Activated naive CD8-positive, alpha-beta T cell treated with anti-CD3 and anti-CD28 coated beads, Interleukin-2, amount 50 U/mL, for 24 hours (primary cell): ENCODE measurements around the gene NEDD4L.

Experiments
- ATAC-seq: fragments of 150-1000 bp; cut with Tn5 transposase; one replicate; pipeline ENCODE4 v1.10.0; 2021
- DNase-seq: peaks from one replicate; pipeline ENCODE4 v3.0.0; 2021
- H3K27ac Mint-ChIP-seq: one replicate; pipeline ENCODE4 v1.8.0; 2021; ENCODE audit warnings: mild to moderate bottlenecking, mixed read lengths
- H3K27me3 Mint-ChIP-seq: one replicate; pipeline ENCODE4 v1.8.0; 2021; ENCODE audit warnings: mixed read lengths
- H3K36me3 Mint-ChIP-seq: one replicate; pipeline ENCODE4 v1.8.0; 2021; ENCODE audit warnings: low read depth, mixed read lengths
- H3K4me1 Mint-ChIP-seq: one replicate; pipeline ENCODE4 v1.8.0; 2021; ENCODE audit warnings: mixed read lengths
- H3K4me3 Mint-ChIP-seq: one replicate; pipeline ENCODE4 v1.8.0; 2021; ENCODE audit warnings: mild to moderate bottlenecking, moderate library complexity, mixed read lengths
- H3K9me3 Mint-ChIP-seq: one replicate; pipeline ENCODE4 v1.8.0; 2021; ENCODE audit warnings: mixed read lengths

Gene NEDD4L

DNA sequence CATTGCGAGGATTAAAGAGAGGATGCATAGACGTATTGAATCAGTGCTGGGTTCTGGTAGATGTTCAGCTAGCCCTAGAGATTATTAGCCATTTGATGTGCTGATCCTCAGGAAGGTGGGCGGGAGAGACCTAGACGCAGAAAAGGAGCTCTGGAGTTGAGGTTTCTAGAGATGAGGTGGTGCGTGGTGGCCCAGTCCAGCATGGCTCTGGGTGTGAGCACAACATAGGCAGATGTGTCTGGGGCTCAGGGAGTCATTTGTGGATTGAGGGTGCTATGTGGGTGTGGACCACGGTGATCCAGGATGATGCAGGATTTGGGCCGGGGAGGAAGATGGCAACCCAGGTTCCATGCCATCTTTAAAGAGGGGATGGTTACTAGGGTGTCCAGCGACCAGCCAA, 102.1 kb downstream of the NEDD4L start:
- Mint-ChIP-seq H3K9me3 (no peaks in the 10 kb centered on the region), H3K4me1 (no peaks in the 10 kb centered on the region), H3K27me3 (no peaks in the 10 kb centered on the region), H3K36me3 (no peaks in the 10 kb centered on the region), H3K27ac (no peak overlapping the region), H3K4me3 (no peak overlapping the region)
- DNase-seq (no peak), ATAC-seq (no peak)

DNA sequence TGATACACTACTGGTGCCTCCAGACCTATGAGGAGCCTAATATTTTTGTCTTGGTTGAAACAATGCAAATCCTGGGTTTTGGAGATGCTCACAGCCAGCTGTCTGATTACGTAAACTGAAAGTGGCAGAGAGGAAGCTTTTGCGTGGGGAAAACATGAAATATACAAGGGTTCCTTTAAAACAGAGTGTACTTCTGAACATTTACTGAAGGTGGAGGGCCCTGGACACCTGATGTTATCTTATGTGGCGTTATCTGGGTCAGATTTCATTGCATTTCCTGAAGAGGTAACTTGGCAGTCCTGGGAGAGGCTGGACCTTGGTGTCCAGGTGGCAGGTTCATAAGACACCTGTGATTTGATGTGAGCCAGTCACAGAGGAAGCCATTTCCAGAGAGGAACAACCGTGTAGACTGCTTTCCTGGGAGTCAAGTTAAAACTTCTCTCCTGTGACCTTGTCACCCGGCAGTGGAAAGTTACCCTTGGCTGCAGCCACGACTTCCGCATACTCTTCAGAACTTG, 105.0 kb downstream of the NEDD4L start:
- Mint-ChIP-seq H3K27me3 (no peaks in the 10 kb centered on the region), H3K4me3 (no peak overlapping the region), H3K9me3 (no peaks in the 10 kb centered on the region), H3K4me1 (no peaks in the 10 kb centered on the region), H3K27ac (no peak overlapping the region), H3K36me3 (no peaks in the 10 kb centered on the region)
- DNase-seq, result no peak
- ATAC-seq, result no peak

DNA sequence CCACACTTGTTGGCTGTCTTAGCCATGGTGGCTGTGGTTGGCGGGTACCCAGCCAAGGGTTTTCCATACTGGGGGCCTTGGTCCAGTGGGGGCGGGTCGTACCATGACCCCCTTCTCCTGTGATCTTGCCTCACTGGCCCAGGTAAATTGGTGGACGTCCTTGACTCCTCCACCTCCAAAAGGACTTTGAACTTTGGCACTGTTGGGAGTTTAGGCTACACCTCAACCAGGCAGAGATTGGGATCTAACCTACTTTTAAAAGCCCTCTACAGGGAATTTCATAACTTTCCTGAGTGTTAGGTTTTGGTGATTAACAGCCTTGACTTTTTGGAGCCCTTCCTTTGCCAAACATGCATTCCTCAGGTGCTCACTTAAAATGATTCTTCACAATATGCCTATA, 106.7 kb downstream of the NEDD4L start:
- H3K27me3 Mint-ChIP-seq, result no peaks in the 10 kb centered on the region
- no peaks in the 10 kb centered on the region for H3K9me3 Mint-ChIP-seq
- DNase-seq, result no peak
- no peak overlapping the region for H3K27ac Mint-ChIP-seq
- no peaks in the 10 kb centered on the region for H3K36me3 Mint-ChIP-seq
- ATAC-seq, result no peak
- no peak overlapping the region for H3K4me3 Mint-ChIP-seq
- peaks cover 2% of the 10 kb centered on the region for H3K4me1 Mint-ChIP-seq

DNA sequence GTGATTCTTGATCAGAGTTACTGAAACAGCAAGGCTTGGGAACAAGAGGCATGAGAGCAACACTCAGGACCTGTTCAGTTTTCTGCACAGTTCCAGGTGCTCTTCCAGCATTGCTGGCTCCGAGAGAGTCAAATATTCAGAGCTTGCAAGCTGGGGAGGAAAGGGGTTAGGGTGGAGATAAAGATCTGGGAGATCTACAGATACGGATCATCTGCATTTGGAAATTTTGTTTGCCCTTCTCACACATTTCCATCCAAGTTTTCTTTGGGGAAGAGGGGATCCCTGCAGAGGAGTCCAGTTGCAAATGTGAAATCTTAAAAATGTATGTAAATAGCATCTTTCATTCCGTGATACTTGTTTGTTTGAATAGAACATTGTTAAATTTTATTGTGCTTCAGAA, 108.2 kb downstream of the NEDD4L start:
- peaks cover 2% of the 10 kb centered on the region for H3K4me1 Mint-ChIP-seq
- no peaks in the 10 kb centered on the region for H3K36me3 Mint-ChIP-seq
- H3K9me3 Mint-ChIP-seq, result no peaks in the 10 kb centered on the region
- H3K4me3 Mint-ChIP-seq, result no peak overlapping the region
- no peak overlapping the region for H3K27ac Mint-ChIP-seq
- no peaks in the 10 kb centered on the region for H3K27me3 Mint-ChIP-seq
- ATAC-seq (no peak), DNase-seq (no peak)

DNA sequence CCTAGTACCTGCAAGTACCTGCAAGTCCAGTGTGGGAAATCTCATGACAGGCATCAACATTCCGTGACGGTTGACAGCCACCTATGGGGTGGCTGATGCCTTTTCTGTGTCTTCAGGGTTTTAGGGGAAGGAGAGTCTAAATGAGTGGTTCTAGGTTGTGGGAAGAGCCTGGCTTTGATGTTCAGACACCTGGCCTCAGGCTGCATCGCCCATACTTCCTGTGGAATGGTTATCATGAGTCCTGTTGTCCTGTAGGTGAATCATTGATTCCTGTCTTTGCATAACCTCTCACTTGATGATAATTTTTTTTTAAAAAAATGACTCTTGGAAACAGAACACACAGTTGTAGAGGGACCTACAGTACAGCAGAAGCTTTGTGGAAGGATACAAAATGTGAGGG, 108.9 kb downstream of the NEDD4L start:
- no peaks in the 10 kb centered on the region for H3K27me3 Mint-ChIP-seq
- DNase-seq (no peak), ATAC-seq (no peak)
- H3K36me3 Mint-ChIP-seq, result no peaks in the 10 kb centered on the region
- no peak overlapping the region for H3K27ac Mint-ChIP-seq
- peaks cover 2% of the 10 kb centered on the region for H3K4me1 Mint-ChIP-seq
- H3K9me3 Mint-ChIP-seq, result no peaks in the 10 kb centered on the region
- H3K4me3 Mint-ChIP-seq, result no peak overlapping the region

DNA sequence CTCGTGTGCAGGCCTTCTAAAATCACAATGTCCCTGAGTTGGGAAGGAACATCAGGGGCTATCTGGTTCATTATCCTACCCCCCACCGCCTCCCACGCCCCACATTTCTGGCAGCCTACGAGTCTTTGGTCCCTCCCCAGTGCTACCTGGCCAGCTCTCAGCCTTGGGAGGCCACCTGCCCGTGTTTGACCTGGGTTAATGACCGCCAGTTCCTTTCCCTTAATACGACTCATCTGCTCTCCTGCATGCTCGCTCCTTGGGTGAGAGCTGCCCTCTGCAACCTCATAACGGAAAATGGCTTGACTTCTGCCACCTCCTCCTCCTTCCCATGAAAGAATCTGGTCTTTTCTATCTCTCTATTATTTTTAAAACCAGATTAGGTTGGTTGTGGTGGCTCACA, 112.5 kb downstream of the NEDD4L start:
- ATAC-seq, result no peak
- H3K27me3 Mint-ChIP-seq, result no peaks in the 10 kb centered on the region
- H3K36me3 Mint-ChIP-seq, result no peaks in the 10 kb centered on the region
- H3K4me3 Mint-ChIP-seq, result no peak overlapping the region
- no peaks in the 10 kb centered on the region for H3K9me3 Mint-ChIP-seq
- H3K27ac Mint-ChIP-seq, result no peak overlapping the region
- no peak for DNase-seq
- peaks cover 2% of the 10 kb centered on the region for H3K4me1 Mint-ChIP-seq

DNA sequence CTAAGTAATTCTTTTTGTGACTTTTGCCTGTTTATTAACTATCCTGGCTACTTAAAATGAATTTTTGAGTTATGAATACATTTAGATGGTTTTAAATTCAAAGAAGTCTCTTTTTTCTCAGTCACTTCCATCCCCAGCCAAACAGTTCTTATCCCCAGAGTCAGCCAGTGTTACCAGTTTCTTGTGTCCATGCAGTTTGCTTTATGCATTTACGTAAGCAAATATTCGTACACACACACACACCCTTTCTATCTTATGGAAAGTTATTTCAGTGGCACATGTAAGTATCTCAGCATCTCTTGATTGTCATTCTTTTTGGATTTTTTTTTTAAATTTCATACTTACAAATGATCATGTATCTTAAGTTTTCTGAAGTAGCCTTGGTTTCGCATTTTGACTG, 113.2 kb downstream of the NEDD4L start:
- Mint-ChIP-seq H3K27me3 (no peaks in the 10 kb centered on the region), H3K9me3 (no peaks in the 10 kb centered on the region), H3K27ac (no peak overlapping the region), H3K36me3 (no peaks in the 10 kb centered on the region), H3K4me1 (peaks cover 2% of the 10 kb centered on the region), H3K4me3 (no peak overlapping the region)
- ATAC-seq (no peak), DNase-seq (no peak)

DNA sequence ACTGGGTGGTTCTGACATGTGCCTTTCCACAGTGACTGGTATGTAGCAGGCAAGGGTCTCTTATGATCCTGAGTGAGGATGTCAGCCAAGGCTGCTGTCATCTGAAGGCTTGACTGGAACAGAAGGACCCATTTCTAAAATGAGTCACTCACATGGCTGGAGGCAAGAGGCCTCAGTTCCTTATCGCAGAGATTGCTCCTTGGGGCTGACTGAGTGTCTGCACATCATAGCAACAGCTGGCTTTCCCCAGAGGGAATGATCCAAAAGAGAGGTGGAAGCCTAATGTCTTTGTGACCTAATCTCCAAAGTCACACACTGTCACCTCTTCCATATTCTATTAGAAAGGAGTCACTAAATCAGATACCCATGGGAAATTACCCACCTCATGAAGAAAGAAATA, 114.0 kb downstream of the NEDD4L start:
- no peak for ATAC-seq
- Mint-ChIP-seq H3K27ac (no peak overlapping the region), H3K27me3 (no peaks in the 10 kb centered on the region), H3K36me3 (no peaks in the 10 kb centered on the region), H3K9me3 (no peaks in the 10 kb centered on the region), H3K4me1 (peaks cover 2% of the 10 kb centered on the region), H3K4me3 (no peak overlapping the region)
- no peak for DNase-seq

DNA sequence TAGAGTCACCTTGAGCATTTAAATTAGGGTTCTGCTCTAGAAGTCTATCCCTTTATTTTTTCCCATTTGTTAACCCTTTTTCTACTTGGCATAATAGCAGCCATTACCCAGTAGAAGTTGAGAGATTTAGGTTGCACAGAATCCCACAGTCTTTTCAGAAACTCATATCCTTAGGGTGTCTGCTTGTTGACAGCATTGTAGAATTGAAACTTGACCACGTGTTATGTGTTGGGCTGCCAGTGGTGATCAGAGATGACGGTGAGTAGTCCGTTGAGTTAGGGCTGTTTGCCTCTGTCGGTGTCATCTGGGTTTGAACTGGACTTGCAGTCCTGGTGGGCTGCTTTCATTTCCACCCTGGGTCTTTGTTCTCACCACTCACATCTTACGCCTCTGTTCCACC, 114.4 kb downstream of the NEDD4L start:
- Mint-ChIP-seq H3K9me3 (no peaks in the 10 kb centered on the region), H3K4me3 (no peak overlapping the region), H3K27me3 (no peaks in the 10 kb centered on the region), H3K4me1 (peaks cover 2% of the 10 kb centered on the region), H3K36me3 (no peaks in the 10 kb centered on the region), H3K27ac (no peak overlapping the region)
- ATAC-seq (no peak), DNase-seq (no peak)

DNA sequence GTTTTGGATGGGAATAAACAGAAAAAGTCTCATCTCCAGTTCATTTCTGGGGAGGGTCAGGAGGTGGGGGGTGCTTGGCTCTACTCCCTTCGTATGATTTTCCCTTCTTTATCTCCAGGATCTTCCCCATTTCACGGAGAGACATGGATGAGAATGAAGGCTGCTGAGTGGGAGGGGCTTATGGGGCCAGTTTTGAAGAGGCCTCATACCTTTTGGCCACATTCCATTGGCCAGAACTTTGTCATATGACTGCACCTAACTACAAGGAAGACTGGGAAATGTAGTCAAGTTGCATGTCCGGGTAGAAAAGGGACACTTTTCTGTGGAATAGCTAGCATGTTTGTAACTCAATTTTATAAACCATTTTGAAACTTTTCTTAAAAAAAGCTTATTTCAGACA, 117.6 kb downstream of the NEDD4L start:
- ATAC-seq (no peak), DNase-seq (no peak)
- Mint-ChIP-seq H3K27me3 (no peaks in the 10 kb centered on the region), H3K9me3 (no peaks in the 10 kb centered on the region), H3K4me1 (no peaks in the 10 kb centered on the region), H3K36me3 (no peaks in the 10 kb centered on the region), H3K4me3 (no peak overlapping the region), H3K27ac (no peak overlapping the region)

DNA sequence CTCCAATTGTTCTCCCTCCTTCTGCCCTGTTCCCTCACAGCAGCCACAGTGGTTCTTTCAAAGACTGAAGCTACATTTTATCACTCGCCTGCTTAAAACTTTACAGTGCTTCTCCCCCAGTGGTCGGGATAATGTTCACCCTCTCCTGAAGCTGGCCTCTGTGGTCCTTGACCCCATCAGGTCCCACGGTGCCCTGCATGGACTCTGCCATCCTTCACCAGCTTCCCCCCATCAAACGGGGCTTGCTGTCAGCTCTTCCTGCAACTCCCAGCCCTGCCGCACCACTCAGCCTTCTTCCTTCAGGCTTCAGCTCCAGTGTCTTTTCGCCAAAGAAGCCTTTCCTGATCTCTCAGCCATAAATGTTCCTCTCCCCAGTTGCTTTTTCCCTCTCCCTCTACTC, 118.1 kb downstream of the NEDD4L start:
- DNase-seq (no peak), ATAC-seq (no peak)
- Mint-ChIP-seq H3K27ac (no peak overlapping the region), H3K27me3 (no peaks in the 10 kb centered on the region), H3K36me3 (no peaks in the 10 kb centered on the region), H3K4me1 (no peaks in the 10 kb centered on the region), H3K9me3 (no peaks in the 10 kb centered on the region), H3K4me3 (no peak overlapping the region)

DNA sequence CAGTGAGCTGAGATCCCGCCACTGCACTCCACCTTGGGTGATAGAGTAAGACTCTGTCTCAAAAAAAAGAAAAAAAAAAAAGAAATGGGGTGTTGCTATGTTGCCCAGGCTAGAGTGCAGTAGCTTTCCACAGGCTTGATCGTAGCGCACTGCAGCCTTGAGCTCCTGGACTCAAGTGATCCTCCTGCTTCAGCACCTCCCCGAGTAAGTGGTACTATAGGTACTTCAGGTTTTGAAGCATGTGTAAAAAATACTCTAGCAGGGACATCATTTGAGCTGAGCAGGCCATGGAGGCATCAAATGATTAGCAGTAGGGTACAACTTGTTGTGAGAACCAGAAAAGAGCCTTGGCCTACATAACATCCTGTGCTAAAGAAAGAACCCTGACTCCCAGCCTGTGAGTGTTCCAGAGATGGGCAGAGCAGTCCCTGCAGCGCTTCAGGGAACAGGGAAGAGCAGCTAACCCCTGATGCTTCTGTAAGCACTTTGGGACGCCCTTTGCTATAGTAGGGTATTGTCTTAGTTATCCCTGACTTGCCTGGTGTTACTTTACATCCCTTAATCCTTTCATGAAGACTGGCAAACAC, 119.1 kb downstream of the NEDD4L start:
- Mint-ChIP-seq H3K27ac (no peak overlapping the region), H3K36me3 (no peaks in the 10 kb centered on the region), H3K27me3 (no peaks in the 10 kb centered on the region), H3K9me3 (no peaks in the 10 kb centered on the region), H3K4me1 (no peaks in the 10 kb centered on the region), H3K4me3 (no peak overlapping the region)
- DNase-seq, result no peak
- ATAC-seq, result no peak

DNA sequence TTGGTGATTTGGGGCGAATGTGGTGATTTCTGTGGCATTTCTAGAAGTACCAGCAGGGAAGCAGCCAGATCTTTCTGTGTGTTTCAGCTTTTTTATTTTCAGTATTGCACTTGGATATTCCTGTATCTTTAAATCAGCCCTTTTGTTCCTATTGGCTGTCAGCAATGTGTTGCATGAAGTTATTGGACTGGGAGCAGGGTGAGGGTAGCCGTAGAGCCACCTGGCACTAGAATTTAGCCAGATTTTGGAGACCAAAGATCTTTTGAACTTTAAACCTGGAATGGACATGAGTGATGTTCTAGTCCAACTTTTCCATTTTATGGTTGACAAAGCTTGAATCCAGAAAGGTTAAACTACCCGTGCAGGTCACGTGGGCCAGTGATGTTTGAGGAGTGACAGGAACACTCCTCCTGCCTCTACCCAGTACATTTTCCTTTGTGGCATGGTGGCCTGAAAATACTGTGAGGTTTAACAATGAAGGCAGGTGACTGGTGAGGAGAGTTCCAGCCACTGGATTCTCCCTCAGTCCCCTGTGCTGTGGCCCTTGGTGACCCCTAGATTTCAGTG, 122.3 kb downstream of the NEDD4L start:
- Mint-ChIP-seq H3K27ac (no peak overlapping the region), H3K4me1 (no peaks in the 10 kb centered on the region), H3K36me3 (no peaks in the 10 kb centered on the region), H3K9me3 (no peaks in the 10 kb centered on the region), H3K4me3 (no peak overlapping the region), H3K27me3 (no peaks in the 10 kb centered on the region)
- ATAC-seq (no peak), DNase-seq (no peak)

DNA sequence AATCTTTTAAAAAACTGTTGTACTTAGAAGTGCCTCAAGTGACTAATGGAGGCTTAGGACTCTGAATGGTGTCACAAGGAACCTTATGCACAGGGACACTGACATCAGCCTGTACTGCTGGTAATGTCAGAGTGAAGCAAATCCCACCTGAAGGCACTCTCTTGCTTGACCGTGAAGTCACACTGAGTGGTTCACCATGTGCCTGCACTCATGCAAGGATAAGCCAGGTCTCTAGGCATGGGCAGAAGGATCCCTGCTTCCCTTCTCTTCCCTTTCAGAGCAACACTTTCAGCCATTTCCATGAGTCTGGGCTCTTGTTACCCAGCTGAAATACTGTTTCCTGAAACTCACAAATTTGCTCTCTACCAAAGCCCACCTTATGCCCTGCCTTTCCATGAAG, 123.0 kb downstream of the NEDD4L start:
- no peak overlapping the region for H3K27ac Mint-ChIP-seq
- H3K4me3 Mint-ChIP-seq, result no peak overlapping the region
- H3K9me3 Mint-ChIP-seq, result no peaks in the 10 kb centered on the region
- DNase-seq, result no peak
- ATAC-seq, result no peak
- no peaks in the 10 kb centered on the region for H3K4me1 Mint-ChIP-seq
- H3K36me3 Mint-ChIP-seq, result no peaks in the 10 kb centered on the region
- no peaks in the 10 kb centered on the region for H3K27me3 Mint-ChIP-seq

DNA sequence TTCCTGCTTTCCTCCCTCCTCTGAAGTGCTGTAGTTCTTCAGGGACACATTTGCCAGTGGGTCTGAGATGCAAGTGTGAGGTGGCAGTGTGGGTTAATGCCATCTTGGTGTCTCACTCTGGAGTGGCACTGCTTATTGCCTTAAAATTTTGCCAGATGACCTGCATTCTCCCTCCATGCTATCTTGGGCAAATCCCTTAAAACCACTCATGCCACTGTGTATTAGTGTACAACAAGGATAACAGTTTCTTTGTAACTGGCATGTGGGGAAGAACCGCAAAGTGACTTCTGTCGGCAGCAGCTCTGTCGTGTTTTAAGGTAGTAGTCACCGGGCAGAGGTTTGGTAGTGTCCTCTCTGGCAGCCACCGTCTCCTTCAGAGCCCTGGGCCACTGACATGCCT, 124.2 kb downstream of the NEDD4L start:
- Mint-ChIP-seq H3K27me3 (no peaks in the 10 kb centered on the region), H3K4me3 (no peak overlapping the region), H3K4me1 (no peaks in the 10 kb centered on the region), H3K9me3 (no peaks in the 10 kb centered on the region), H3K36me3 (no peaks in the 10 kb centered on the region), H3K27ac (no peak overlapping the region)
- ATAC-seq (no peak), DNase-seq (no peak)

DNA sequence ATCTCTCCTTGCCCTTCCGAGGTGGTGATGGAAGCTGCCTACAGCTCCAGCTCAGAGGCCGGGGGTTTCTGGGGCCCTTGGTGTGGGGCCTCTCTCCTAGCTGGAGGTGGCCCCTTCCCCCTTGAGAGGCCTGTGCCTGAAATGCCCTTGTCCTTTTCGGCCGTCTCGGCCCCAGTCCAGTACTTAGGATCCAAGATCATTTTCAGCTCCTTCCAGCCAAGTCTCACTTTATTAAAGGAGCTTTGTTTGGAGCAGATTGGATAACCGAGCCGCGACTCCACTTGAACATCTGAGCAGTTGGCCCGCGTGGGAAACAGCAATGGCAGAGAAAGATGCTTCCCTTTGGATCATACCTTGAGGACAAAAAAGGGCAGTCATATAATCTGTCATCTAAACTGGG, 125.0 kb downstream of the NEDD4L start:
- Mint-ChIP-seq H3K4me1 (no peaks in the 10 kb centered on the region), H3K4me3 (no peak overlapping the region), H3K27me3 (no peaks in the 10 kb centered on the region), H3K36me3 (no peaks in the 10 kb centered on the region), H3K27ac (no peak overlapping the region), H3K9me3 (no peaks in the 10 kb centered on the region)
- no peak for ATAC-seq
- DNase-seq, result no peak
